D721Med (cell line): Measurements from ENCODE around the gene ADCY9.

ENCODE experiments used
- DNase-seq: peaks from one replicate; pipeline ENCODE4 v3.0.0; 2011; ENCODE audit warnings: low spot score; ENCODE audit not compliant: insufficient read length
- FAIRE-seq: peaks from 2 replicates; lab custom pipeline; 2011; peaks lifted over from hg19 to GRCh38; lab: Jason Lieb, UNC
- TF ChIP-seq, protein P1 (sequence below): IDR thresholded peaks from 2 replicates; pipeline ENCODE4 v1.5.1; 2012; ENCODE audit warnings: mild to moderate bottlenecking, control low read depth; ENCODE audit not compliant: insufficient read depth; ENCODE audit errors: missing control alignments

ADCY9 gene

DNA sequence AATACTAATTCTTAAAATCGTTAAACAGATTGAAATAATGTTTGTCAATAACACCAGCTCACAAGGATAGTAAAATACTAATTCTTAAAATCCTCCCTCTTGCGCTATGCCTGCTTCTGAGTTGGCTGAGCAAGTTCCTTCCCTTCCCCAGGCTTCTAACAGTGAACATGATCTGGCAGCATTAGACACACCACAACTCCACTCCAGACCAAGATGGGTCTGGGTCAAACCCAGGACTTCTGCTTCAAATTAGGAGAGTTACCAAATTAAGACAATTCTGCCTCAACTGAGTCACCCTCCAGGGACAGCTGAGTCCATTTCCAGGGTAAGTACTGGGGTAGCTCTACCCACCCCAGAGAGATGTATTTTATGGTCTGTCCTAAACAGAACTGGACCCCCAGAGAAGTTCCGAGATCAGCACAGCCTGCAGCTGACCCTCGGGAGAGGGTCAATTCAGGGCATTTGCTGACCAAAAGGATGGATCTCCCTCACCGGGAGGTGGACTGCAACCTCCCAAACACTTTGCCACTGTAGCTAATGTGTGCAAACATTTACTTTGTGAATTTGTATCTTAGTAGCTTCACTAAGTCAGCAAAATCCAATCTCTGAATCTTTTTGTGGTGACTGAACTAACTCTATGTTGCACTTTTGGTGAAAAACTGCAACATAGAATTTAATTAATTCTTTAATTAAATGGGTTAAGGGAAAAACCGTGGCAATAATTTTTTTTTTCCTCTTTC lies 48.8 kb downstream of the ADCY9 start:
- FAIRE-seq (no peak), DNase-seq (no peak)
- TF ChIP-seq, protein P1, sequence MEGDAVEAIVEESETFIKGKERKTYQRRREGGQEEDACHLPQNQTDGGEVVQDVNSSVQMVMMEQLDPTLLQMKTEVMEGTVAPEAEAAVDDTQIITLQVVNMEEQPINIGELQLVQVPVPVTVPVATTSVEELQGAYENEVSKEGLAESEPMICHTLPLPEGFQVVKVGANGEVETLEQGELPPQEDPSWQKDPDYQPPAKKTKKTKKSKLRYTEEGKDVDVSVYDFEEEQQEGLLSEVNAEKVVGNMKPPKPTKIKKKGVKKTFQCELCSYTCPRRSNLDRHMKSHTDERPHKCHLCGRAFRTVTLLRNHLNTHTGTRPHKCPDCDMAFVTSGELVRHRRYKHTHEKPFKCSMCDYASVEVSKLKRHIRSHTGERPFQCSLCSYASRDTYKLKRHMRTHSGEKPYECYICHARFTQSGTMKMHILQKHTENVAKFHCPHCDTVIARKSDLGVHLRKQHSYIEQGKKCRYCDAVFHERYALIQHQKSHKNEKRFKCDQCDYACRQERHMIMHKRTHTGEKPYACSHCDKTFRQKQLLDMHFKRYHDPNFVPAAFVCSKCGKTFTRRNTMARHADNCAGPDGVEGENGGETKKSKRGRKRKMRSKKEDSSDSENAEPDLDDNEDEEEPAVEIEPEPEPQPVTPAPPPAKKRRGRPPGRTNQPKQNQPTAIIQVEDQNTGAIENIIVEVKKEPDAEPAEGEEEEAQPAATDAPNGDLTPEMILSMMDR = no peak

DNA sequence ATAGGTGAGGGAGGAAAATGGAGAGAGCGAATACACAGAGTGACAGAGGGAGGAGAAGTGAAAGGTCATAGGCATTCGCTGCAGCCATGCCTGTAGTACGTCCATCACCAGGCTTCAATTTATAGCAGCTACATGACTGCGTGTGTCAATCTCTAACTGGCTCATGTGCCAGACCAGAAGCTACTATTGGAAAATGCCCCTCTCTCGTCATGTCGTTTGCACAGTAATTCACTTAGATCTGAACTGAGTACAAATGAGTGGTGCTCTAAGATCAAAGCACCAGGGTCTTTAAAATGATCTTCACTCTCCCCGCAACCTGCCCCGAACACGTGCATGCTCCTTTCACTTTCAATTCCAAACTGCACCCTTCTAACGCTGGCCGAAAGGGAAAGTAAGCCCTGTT lies 51.3 kb downstream of the ADCY9 start:
- DNase-seq (no peak), FAIRE-seq (no peak)
- TF ChIP-seq, protein P1 = no peak

- TF ChIP-seq, protein P1 = no peak
- FAIRE-seq (no peak), DNase-seq (no peak)
Measured at GRCh38 chr16:4062212-4062802, 53.9 kb downstream of the ADCY9 start.

- DNase-seq (no peak), FAIRE-seq (no peak)
- TF ChIP-seq, protein P1 = no peak
Measured at GRCh38 chr16:4060823-4061222, 55.4 kb downstream of the ADCY9 start.

- no peak for FAIRE-seq
- no peak for DNase-seq
- TF ChIP-seq, protein P1 = no peak
Measured at GRCh38 chr16:4060009-4060408, 56.2 kb downstream of the ADCY9 start.

DNA sequence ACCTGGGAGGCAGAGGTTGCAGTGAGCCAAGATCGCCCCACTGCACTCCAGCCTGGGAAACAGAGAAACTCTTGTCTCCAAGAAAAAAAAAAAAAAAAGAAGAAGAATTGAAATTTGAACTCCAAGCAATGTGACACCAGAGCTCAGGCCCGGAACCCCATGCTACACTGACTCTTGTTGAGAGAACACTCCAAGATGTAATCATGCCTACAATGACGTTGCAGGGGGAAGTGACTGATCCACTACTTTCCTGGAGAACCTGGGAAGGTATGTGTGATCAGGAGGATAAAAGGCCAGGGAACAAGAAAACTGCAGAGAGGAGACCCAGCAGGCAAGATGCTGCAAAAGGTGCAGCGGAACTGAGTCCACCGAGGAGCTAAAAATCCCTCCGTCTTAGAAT lies 57.9 kb downstream of the ADCY9 start:
- FAIRE-seq (no peak), DNase-seq (no peak)

More for the DNA sequence above, 57.9 kb downstream of the ADCY9 start:
- TF ChIP-seq, protein P1 = no peak
